Stimulated activated CD8-positive, alpha-beta memory T cell treated with anti-CD3 and anti-CD28 coated beads, Interleukin-4, amount 100 ng/mL, for 1 hour (primary cell): ENCODE results near the gene DGAT2.

Experiments
- DNase-seq, 2 donors: peaks; one replicate each; pipeline ENCODE4 v3.0.0-alpha.2; 2020; ENCODE audit warnings: low read depth in 2 of 2, low spot score in 1 of 2

Gene DGAT2

DNA sequence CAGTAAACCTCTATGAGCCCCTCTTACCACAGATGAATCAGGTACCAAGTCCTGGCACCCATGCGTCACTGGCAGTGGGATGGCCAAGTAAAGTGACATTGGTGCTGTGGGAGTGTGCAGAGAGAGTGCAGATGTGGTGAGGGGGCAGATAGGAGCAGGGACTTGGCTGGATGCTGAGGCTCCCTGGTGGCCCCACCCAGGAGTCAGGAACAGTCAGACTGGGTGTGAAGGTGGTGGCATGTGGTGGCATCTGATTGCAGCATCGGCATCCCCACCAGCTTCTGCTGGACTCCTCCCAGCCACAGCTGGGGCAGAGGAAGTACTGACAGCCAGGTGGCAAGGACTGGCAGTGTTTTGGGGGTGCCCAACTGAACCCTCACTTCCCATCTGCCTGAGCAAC lies 11.4 kb downstream of the DGAT2 start:
- no peak for DNase-seq

GRCh38 chr11:75780888-75781287 lies 12.3 kb downstream of the DGAT2 start:
- DNase-seq: no peak

DNA sequence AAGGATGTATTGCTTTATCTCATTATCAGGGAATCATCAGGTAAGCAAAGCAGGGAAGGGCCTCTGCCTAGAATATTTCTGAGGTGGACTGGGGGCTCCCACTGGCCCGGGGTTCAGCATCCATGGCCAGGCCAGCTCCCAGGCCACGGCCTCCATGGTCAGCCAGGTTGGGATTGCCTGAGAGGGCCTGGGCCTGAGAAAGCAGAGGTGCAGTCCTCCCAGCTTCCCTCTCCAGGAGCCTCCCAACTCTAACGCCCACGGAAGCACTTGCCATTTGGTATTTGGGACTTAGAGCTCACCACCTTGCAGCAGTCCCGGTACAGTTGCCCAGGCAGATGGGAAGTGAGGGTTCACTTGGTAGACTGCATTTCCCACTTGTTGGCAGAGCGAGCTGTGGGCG lies 12.7 kb downstream of the DGAT2 start:
- no peak for DNase-seq

DNA sequence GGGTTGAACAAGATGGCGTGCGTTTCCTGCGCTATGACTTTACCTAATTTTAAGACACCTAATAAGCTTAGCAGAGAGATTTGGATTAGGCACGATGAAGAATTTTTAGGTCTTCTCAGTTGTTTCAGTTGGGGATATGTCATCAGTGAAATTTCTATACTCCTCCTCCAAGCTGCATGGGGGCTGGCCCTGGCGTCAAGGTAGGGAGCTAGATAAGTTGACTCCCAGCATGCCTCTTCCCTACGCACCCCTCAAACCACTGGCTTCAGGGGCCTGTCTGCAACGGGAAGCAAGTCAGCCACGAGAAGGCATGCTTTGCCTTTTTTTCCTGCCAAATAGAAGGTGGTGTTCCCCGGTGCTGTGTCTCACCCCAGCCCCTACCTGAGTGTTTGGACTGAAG lies 13.3 kb downstream of the DGAT2 start:
- no peak for DNase-seq

DNA sequence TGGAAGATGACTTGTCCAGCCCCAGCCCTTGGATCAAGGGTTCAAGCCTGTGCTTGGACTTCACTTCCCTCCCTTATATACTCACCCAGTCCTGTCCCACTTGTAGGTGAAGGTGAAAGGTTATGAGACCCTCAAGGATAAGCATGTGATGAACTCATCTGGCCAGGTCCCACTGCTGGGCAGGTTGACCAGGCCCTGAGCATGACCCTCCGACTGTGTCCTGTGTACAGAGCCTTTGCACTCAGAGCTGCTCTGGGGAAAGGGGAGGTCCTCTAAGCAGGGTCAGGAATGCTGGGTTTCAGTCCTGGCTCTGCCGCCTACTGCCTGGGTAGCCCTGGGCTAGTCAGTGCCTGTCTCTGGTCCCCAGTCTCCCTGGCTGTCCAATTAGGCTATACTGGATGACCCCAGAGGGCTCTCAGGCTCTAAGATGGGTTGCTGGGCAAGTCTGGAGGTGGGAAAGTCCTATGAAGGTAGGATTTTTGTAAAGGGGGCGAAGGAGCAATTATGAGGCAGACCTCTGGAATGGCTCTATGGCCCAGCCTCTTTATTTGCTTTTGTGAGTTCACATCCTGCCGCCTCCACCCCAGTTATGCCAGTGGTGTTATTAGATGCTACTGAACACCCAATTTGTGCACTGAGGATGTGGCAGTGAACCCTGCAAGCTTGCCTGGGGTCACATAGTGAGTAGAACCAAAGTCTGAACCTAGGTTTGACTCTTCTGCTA lies 14.1 kb downstream of the DGAT2 start:
- no peak for DNase-seq

DNA sequence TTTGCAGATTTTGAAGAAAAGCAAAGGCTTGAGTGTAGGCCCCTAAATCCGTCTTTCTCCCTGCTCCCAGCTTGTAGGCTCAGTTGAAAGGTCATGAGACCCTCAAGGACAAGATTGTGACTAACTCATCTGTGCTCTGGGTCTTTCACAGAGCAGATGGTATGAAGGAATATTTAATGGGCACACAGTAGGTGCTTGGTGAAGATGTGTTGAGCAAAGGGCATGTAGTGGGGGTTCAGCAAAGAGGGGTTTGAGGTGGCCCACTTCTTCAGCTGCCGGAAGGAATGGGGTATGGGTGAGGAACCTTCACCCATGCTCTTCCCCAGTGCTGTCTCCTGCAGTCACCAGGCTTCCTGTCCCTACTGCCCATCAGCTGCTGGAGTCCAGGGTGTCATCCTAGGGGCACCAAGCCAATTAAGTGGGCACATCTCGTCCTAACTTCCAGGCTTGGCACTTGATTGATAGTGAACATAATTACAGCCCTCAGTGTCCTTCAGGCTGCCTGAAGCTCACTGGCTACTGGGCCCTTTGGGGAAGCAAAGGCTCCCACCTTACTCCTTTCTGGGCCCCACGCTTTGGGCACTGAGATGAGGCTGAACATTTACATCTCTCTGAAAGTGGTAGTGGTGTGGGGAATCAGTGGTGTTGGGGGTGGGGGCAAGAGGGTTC lies 15.0 kb downstream of the DGAT2 start:
- DNase-seq: no peak

DNA sequence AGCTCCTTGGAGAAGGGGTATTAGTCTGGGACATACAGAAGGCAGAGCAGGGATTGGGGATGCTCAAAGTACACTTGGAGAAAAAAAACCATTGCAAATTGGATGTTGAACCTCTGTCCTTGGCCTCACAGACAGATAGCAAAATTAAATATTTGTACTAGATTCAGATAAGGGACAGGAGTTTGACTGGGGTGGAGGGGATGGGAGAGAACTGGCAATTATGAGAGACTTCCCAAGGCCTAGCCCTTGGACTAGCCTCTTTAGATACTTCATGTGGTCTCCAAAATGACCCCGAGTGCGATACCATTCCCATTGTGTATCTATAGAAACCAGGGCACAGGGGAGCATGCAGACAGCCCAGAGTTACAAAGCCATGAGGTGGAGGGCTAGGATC lies 15.5 kb downstream of the DGAT2 start:
- no peak for DNase-seq

DNA sequence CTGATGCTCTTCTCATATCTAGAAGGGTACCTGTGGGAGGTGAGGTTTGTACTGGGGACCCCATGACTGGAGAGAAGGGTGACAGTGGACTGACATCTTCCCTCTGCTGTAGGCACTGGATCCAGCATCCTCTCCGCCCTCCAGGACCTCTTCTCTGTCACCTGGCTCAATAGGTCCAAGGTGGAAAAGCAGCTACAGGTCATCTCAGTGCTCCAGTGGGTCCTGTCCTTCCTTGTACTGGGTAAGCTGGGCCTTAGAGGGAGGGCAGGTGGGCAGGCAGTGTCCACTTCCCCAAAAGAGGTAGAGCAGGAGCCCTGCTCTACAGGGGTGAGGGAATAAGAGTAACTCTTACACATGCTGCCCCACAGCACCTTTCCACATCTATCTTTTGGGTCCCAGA lies 15.9 kb downstream of the DGAT2 start:
- no peak for DNase-seq

- DNase-seq: no peak
Observed at GRCh38 chr11:75785187-75785586, 16.6 kb downstream of the DGAT2 start.

GRCh38 chr11:75786101-75786736 lies 17.6 kb downstream of the DGAT2 start:
- DNase-seq: no peak

DNA sequence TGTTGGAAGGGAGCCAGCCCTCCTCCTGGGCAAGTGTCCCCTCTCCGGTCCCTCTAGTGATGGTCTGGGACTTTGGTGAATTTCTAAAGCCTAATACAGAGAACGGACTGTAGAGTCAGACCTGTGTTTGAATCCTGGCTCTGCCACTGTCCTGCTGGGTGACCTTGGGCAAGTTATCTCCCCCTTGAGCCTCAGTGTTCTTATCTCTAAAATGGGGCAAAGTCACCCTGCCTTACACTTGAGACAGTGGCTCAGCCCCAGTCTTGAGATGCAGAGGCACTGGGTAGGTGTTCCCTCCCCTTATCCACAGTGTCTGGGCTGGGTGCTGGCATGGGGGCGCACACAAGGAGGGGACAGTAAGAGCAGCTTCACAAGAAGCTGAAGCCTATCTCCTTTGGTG lies 20.9 kb downstream of the DGAT2 start:
- DNase-seq: no peak

DNA sequence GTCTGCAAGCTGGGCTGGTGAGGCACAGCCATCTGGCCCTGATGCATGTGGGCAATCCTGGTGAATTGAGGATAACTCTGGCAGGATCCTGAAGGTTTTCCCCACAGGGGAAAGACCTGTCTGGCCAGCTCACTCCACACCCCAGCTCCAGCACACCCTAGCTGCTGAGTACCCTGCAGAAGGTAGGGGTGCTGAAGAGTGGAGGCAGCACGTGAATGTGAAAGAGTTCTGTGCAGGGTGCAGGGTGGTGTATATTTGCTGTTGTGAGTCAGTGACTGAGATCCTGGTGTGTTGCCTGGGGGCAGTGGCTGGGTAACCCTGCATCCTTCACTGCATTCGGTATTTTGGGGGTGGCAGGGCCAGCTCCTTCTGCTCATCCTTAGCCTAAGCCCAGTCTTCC lies 22.4 kb downstream of the DGAT2 start:
- DNase-seq: no peak

DNA sequence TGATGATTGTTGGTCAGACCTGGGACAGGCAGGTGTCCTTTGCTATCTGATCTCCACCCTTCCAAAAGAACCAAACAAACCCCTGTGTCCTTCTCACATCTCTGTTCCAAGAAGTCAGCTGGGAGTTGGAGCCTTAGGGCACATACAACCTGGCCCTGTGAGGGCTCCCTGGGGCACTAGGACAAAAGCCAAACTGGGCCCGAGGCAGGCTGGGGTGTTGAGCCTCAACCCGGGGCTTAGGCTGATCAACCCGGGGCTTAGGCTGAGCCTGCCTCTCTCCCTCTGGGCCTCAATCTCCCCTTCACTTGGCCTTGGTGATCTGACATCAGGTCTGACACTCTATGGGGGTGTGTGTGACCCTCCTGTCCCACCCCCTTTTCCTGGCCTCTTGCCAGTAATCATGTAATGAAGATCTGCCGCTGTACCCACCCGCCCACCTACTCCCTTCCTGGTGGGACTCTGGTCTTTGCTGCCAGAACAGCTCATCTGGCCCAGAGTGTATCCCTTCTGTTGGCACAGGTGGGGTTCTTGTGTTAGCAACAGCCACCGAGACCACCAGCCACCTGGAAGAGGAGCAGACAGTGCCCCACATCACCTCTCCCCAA lies 23.7 kb downstream of the DGAT2 start:
- DNase-seq: no peak

DNA sequence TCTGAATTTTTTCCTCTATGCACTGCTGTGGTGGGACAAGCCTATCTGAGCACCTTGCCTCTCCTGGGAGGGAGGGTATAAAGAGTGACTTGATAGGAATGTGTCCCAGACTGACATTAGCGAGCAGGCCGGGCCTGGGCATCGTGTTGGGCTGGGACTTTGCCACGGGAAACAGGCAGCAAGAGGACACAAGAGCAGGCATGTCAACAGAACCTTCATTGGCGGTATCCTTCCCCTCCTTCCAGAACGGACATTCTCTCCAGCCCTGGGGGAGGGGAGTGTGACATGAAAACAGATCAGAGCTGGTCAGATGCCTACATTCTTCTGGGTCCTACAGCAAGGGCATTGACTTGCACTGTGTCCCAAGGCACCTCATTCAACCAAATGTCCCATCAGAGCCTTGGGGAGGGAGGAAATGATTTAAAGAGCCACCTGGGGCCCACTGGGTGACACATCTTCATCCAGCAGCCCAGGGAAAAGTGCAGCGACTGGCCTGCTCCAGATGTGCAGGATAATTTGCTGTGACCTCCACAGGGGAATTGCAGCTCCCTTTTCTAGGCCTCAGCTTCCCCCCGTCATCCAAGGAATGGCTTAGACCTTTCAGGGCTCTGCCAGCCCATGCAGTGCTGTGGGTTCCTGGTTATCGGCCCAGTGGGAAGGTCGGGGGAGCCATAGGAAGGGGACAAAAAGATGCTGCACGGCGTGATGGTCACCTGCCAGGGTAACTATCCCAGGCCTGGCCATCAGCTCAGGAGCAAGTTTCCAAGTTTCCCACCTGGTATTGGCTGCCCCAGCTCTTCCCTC lies 24.6 kb downstream of the DGAT2 start:
- no peak for DNase-seq

GRCh38 chr11:75793966-75794365 lies 25.4 kb downstream of the DGAT2 start:
- no peak for DNase-seq

DNA sequence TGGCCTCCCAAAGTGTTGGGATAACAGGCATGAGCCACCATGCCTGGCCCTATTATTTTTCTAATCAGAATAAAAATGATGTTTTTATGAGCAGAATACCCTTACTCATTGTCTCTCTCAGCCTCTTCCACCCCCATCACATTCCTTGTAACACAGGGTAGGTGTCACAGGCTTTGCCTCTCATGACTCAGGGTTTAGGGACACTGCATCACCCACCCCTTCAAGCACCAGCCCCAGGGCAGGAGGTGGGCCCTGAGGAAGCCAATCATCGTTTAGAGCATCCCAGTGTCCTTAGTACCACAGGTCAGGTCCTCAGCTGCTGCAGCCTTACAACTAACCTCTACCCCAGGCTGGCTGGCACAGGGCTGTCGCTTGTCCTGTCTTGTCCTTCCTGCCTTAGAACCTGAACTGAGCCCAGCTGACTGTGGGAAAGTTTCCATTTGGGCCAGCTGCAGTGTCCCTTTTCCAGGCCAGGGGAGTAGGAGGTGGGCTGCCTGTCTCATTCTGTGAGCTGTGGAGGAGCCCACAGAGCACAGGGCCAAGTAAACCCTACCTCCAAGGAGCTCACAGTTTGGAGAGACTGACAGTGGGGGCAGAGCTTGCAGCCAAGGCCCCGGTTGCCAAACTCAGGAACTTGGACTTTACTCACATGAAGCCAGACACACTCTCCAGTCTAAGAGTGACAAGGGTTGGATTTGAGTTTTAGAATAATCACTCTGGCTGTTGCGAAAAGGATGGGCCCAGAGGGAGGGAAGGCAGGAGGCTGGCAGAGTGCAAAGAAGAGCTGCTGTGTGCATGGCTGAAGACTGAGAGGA lies 26.9 kb downstream of the DGAT2 start:
- DNase-seq: no peak

- DNase-seq: no peak
Observed at GRCh38 chr11:75796091-75796435, 27.5 kb downstream of the DGAT2 start.

GRCh38 chr11:75797116-75797515 lies 28.5 kb downstream of the DGAT2 start:
- DNase-seq: no peak

DNA sequence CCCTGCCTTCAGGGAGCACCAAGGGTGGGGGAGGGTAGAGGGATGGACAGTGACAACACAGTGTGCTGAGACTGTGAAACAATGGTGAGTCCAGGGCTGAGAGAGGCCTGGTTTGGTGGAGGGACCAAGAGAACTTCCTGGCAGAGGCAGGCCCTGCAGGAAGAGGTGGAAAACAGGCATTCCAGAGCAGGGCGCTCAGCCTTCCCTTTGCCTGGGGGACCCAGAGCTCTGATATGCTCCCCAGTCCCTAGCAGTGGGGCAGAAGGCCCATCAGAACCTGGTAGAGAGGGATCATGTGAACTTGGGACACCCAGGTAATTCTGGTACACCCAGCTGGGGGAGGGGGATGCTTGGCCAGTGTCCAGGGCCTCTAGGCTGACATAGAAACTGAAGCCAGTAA lies 29.2 kb downstream of the DGAT2 start:
- no peak for DNase-seq

- DNase-seq: no peak
Observed at GRCh38 chr11:75800136-75800675, 31.6 kb downstream of the DGAT2 start.
